HG02610 (cell line): ENCODE results near the gene PRSS33.

ENCODE experiments used
- ATAC-seq: cut with Tn5 transposase; IDR thresholded peaks from one replicate; pipeline ENCODE4 v1.9.1; 2021; ENCODE audit warnings: mild to moderate bottlenecking, moderate library complexity; ENCODE audit not compliant: unreplicated experiment

The PRSS33 gene

DNA sequence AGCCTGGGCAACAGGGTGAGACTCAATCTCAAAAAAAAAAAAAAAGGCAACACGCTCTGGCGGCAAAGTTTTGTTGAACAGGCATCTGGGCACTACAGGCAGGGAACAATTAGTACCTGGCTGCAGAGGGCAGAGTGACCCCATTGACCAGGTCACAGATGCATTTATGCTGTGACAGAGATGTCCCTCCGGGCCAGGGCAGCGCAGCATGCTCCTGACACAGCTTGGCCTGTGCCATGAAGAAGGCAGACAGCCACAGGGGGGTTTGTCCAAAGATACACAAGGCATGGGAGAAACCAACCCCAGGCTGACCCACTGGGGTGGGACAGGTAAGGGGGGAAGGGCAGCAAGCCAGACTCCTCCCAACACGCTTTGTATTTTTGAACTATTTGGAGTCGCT lies 42.6 kb downstream of the PRSS33 start:
- no peak for ATAC-seq

- no peak for ATAC-seq
Measured at GRCh38 chr16:2743007-2743810, 44.2 kb downstream of the PRSS33 start.

DNA sequence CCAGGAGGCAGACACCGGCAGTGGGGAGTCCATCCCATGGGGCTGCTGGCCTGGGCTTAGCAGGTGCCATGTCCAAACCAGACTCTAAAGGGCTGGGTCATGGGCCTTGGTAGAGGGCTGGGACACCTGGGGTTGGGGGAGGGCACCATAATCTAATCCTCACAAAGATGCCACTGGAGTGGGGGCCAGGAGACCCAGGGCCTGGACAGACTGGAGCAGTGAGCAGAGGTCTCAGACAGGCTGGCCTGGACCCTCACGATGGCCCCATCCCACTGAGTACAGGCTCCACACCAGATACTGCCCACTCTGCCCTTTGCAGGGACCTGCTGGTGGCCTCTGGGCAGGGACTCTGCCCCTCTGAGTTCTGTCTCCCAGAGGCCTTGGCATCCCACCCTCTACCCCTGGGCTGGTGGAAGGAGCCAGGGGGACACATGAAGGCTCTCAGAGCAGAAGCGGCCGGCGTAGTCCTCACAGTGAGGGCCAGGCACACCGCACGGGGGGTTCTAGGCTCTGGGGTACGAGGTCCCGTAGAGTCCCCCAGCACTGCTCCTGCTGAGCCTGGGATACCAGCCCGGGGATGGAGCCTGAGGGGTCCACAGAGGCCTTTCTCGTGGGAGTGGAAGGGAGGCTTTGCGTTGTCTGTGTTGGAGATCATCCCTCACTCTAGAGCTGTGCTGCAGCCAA lies 44.9 kb downstream of the PRSS33 start:
- no peak for ATAC-seq

DNA sequence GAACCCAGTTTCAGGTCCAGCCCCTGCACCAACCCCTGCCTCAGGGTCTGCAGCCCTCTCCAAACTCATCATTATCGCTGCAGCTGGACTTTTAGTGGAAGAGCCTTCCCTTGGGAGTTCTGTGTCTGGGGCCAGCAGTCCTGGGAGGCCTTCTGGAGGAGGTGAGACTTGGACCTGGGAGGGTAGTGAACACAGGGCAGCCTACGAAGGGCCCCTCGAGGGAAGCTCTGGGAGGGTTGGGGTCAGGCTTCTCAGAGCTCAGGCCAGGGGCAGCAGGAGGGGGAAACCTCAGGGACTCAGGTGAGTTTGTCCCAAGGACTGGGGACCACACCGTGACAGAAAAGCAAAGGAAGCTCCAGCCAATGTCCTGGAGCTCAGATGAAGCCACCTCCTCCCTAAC lies 46.2 kb downstream of the PRSS33 start:
- no peak for ATAC-seq

DNA sequence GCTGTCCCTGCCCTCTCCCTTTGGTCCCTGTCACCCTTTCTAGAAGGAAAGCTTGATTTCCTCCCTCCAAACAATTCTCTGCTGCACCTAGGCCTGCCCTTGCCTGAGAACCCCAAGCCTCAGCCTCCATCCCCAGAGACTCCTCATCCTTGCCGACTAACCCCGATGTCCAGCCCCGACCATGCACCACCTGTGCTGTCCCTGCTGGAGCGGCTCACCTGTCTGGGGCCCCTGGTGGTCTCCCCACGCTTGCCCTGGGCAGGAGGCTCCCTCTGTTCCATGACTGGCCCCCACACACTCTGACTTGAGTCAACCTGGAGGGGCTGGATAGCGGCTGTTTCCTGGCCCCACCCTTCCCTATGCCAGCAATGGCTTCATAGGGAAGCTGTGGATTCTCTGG lies 46.9 kb downstream of the PRSS33 start:
- no peak for ATAC-seq

DNA sequence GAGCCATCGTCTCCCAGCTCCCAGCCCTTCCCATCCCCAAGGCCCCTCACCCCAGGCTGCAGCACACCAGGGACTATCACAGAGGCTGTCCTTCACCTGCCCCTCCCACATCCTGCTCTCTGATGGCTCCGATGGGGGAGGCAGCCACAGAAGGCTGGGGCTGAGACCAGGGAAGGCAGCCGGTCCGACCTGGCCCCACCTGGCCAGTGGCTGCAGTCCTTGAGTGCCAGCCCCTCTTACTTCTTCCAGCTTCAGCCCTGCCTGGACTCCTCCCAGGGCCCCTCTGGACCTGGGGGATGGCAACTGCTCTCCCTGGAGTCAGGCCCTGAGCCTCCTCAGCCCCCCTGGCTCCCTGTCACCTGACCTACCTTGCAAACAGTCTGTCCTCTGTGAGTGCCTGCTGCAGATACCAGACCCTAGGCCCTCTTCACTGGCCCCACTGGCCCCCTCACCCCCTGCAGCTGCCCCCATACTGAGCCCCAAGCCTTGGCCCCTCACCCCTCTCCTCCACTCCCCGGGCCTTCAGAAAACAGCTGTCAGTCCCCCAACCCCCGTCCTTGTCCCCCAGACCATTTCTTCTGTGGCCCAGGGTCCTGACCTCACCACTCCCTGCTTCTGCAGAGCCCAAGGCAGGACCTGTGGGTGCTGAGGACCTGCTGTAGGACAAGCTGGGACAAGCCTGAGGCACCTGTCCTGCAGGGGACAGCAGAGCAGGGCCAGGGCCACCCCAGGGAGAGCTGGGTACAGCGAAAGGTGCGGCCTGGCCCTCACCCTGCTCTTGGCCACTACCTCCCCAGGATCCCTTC lies 47.5 kb downstream of the PRSS33 start:
- ATAC-seq: no peak

- ATAC-seq: no peak
Measured at GRCh38 chr16:2738615-2739014, 48.7 kb downstream of the PRSS33 start.

GRCh38 chr16:2737895-2738418 lies 49.4 kb downstream of the PRSS33 start:
- no peak for ATAC-seq

GRCh38 chr16:2737238-2737605 lies 50.1 kb downstream of the PRSS33 start:
- ATAC-seq: no peak

GRCh38 chr16:2736476-2737237 lies 50.7 kb downstream of the PRSS33 start:
- ATAC-seq: no peak

DNA sequence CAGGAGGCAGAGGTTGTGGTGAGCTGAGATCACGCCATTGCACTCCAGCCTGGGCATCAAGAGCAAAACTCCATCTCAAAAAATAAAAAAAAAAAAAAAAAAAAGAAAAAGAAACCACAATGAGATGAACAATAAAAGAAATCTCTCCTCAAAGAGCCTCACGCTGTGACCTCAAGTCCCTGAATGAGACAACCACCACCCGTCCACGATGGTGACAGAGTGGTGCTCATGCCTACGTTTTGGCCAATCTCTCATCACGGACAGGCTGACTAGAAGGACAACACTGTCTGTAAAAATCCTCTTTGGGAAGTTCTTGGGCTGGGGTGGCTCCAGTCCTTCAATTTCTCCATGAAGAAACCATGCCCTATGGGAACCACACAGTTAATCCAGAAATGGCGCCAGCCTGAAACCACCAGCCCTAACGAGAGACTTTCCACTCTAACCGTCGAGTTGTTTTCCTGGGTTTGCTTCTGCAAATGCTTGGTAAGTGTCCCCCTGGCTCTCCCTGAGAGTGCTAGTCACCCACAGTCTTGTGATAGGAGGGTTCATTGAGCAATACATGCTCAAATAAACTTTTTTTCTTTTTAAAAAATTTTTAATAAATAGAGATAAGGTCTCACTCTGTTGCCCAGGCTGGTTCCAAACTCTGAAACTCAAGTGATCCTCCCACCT lies 52.4 kb downstream of the PRSS33 start:
- no peak for ATAC-seq
